Suppressor macrophage treated with lipopolysaccharide for 4 hours (primary cell): ENCODE results near the gene DPH1.
"Not testable (repeated sequence)": the region's sequence is repeated elsewhere in the genome, so short reads cannot be mapped to it uniquely, and the experiment has no call there.

Source experiments
- DNase-seq: peaks from one replicate; pipeline ENCODE4 v3.0.0-alpha.2; 2020

The DPH1 gene

GRCh38 chr17:2029911-2030778, at the start of gene DPH1:
DPH1 (plus strand) TSS chr17:2030153; CDS start chr17:2030170, 17 bp downstream.
- peak; percentile 90 for DNase-seq

GRCh38 chr17:1980665-1981250, 49.2 kb upstream of the DPH1 start:
- DNase-seq = no peak

GRCh38 chr17:1982793-1983366, 47.1 kb upstream of the DPH1 start:
- DNase-seq = not testable (repeated sequence)

GRCh38 chr17:1985093-1985492, 44.9 kb upstream of the DPH1 start:
- DNase-seq = no peak

- DNase-seq = no peak
Measured at GRCh38 chr17:1985686-1986085, 44.3 kb upstream of the DPH1 start.

- no peak for DNase-seq
Measured at GRCh38 chr17:1986783-1987451, 43.0 kb upstream of the DPH1 start.

- no peak for DNase-seq
Measured at GRCh38 chr17:1989135-1989534, 40.8 kb upstream of the DPH1 start.

- DNase-seq = no peak
Measured at GRCh38 chr17:1992541-1992940, 37.4 kb upstream of the DPH1 start.

- no peak for DNase-seq
Measured at GRCh38 chr17:1994707-1995106, 35.2 kb upstream of the DPH1 start.

GRCh38 chr17:1995321-1995892, 34.5 kb upstream of the DPH1 start:
- no peak for DNase-seq

- no peak for DNase-seq
Measured at GRCh38 chr17:1995907-1996799, 33.8 kb upstream of the DPH1 start.

- DNase-seq = no peak
Measured at GRCh38 chr17:1996800-1997288, 33.1 kb upstream of the DPH1 start.

- no peak for DNase-seq
Measured at GRCh38 chr17:1997289-1997926, 32.5 kb upstream of the DPH1 start.

GRCh38 chr17:1997927-1998742, 31.8 kb upstream of the DPH1 start:
- no peak for DNase-seq

- no peak for DNase-seq
Measured at GRCh38 chr17:1999557-2000251, 30.2 kb upstream of the DPH1 start.

GRCh38 chr17:2002767-2003329, 27.1 kb upstream of the DPH1 start:
- DNase-seq = no peak

- DNase-seq = no peak
Measured at GRCh38 chr17:2003525-2003924, 26.4 kb upstream of the DPH1 start.

- DNase-seq = no peak
Measured at GRCh38 chr17:2004435-2004952, 25.5 kb upstream of the DPH1 start.
